Trophoblast cell (in vitro differentiated cells and primary cell): ENCODE measurements around the gene IGFBP2.

Experiments
- DNase-seq, 2 donors: peaks; one replicate each; pipeline ENCODE4 v3.0.0-alpha.2; 2016
- H2AFZ ChIP-seq: 2 replicates; pipeline ENCODE4 v1.6.1; 2013; ENCODE audit warnings: low read length, moderate library complexity, mild to moderate bottlenecking; ENCODE audit not compliant: insufficient read depth, poor library complexity
- H2AK5ac ChIP-seq: 2 replicates; pipeline ENCODE4 v1.6.1; 2013; ENCODE audit warnings: mild to moderate bottlenecking, low read length
- H2BK120ac ChIP-seq: 2 replicates; pipeline ENCODE4 v1.6.1; 2013; ENCODE audit warnings: low read length, mild to moderate bottlenecking, moderate library complexity; ENCODE audit not compliant: insufficient read depth, poor library complexity
- H2BK12ac ChIP-seq: 2 replicates; pipeline ENCODE4 v1.6.1; 2013; ENCODE audit warnings: mild to moderate bottlenecking, low read length, moderate library complexity
- H2BK5ac ChIP-seq: 2 replicates; pipeline ENCODE4 v1.6.1; 2013; ENCODE audit warnings: low read length, low read depth, moderate library complexity, mild to moderate bottlenecking; ENCODE audit not compliant: poor library complexity
- H3K14ac ChIP-seq: 2 replicates; pipeline ENCODE4 v1.6.1; 2013; ENCODE audit warnings: mild to moderate bottlenecking, low read length
- H3K18ac ChIP-seq: 2 replicates; pipeline ENCODE4 v1.6.1; 2013; ENCODE audit warnings: mild to moderate bottlenecking, low read length
- H3K23ac ChIP-seq: 2 replicates; pipeline ENCODE4 v1.6.1; 2013; ENCODE audit warnings: low read length
- H3K27ac ChIP-seq: 2 replicates; pipeline ENCODE4 v1.5.1; 2013; ENCODE audit warnings: low read depth, mild to moderate bottlenecking, inconsistent platforms, low read length, moderate library complexity
- H3K27me3 ChIP-seq: 2 replicates; pipeline ENCODE4 v1.6.1; 2013; ENCODE audit warnings: inconsistent platforms, mild to moderate bottlenecking, low read length, moderate library complexity; ENCODE audit not compliant: insufficient read depth
- H3K36me3 ChIP-seq, 2 experiments: 1 replicate in 1 of 2; 2 replicates in 1 of 2; pipeline ENCODE4 v1.6.1; 2013; ENCODE audit warnings: low read length in 2 of 2, mild to moderate bottlenecking in 2 of 2, moderate library complexity in 1 of 2; ENCODE audit not compliant: insufficient read depth in 2 of 2, control insufficient read depth in 1 of 2
- H3K4ac ChIP-seq: 2 replicates; pipeline ENCODE4 v1.6.1; 2013; ENCODE audit warnings: low read depth, mild to moderate bottlenecking, low read length, moderate library complexity
- H3K4me1 ChIP-seq, 2 experiments: 1 replicate in 1 of 2; 2 replicates in 1 of 2; pipeline ENCODE4 v1.6.1; 2013; ENCODE audit warnings: low read length in 2 of 2, mild to moderate bottlenecking in 2 of 2, moderate library complexity in 1 of 2; ENCODE audit not compliant: insufficient read depth in 2 of 2, control insufficient read depth in 1 of 2
- H3K4me2 ChIP-seq: 2 replicates; pipeline ENCODE4 v1.6.1; 2013; ENCODE audit warnings: inconsistent platforms, mild to moderate bottlenecking, low read length, moderate library complexity
- H3K4me3 ChIP-seq: 2 replicates; pipeline ENCODE4 v1.5.1; 2013; ENCODE audit warnings: mild to moderate bottlenecking, low read depth, low read length, inconsistent platforms
- H3K79me1 ChIP-seq: one replicate; pipeline ENCODE4 v1.6.1; 2013; ENCODE audit warnings: low read length
- H3K79me2 ChIP-seq: 2 replicates; pipeline ENCODE4 v1.6.1; 2013; ENCODE audit warnings: low read length, mild to moderate bottlenecking; ENCODE audit not compliant: control insufficient read depth, insufficient read depth, poor library complexity
- H3K9ac ChIP-seq: 2 replicates; pipeline ENCODE4 v1.6.1; 2013; ENCODE audit warnings: mild to moderate bottlenecking, low read length
- H3K9me3 ChIP-seq: 2 replicates; pipeline ENCODE4 v1.6.1; 2013; ENCODE audit warnings: low read depth, mild to moderate bottlenecking, control low read depth, inconsistent platforms, low read length; ENCODE audit not compliant: insufficient read depth
- H4K12ac ChIP-seq: 2 replicates; pipeline ENCODE4 v1.6.1; 2013; ENCODE audit warnings: low read depth, mild to moderate bottlenecking, low read length, moderate library complexity
- H4K8ac ChIP-seq: 2 replicates; pipeline ENCODE4 v1.6.1; 2013; ENCODE audit warnings: low read depth, mild to moderate bottlenecking, low read length, moderate library complexity
- H4K91ac ChIP-seq: one replicate; pipeline ENCODE4 v1.6.1; 2013; ENCODE audit warnings: low read depth, mild to moderate bottlenecking, low read length, moderate library complexity
- WGBS: extraction: QIAGEN DNeasy Blood & Tissue Kit; methylation state at CpG from one replicate; pipeline ENCODE4 v1.1.7; 2013; ENCODE audit warnings: missing lambda C conversion rate; ENCODE audit not compliant: insufficient read length, insufficient coverage; ENCODE audit errors: extremely low coverage; 5-methylcytosine and 5-hydroxymethylcytosine counted together

Gene IGFBP2

GRCh38 chr2:216687646-216688045 lies 54.4 kb downstream of the IGFBP2 start:
- peaks cover 2% of the 10 kb centered on the region for H3K79me2 ChIP-seq
- no peak overlapping the region for H2AFZ ChIP-seq
- H3K9me3 ChIP-seq = no peaks in the 10 kb centered on the region
- no peak overlapping the region for H4K8ac ChIP-seq
- H3K14ac ChIP-seq = no peak overlapping the region
- H3K4ac ChIP-seq = no peak overlapping the region
- no peak overlapping the region for H3K23ac ChIP-seq
- H2BK5ac ChIP-seq = no peak overlapping the region
- H3K36me3 ChIP-seq = peaks cover 27 to 31% of the 10 kb centered on the region in 2 experiments
- no peak overlapping the region for H3K18ac ChIP-seq
- H2BK120ac ChIP-seq = no peak overlapping the region
- DNase-seq = no peak
- H3K27me3 ChIP-seq = no peaks in the 10 kb centered on the region
- no peak overlapping the region for H2BK12ac ChIP-seq
- peaks cover 18% of the 10 kb centered on the region for H3K79me1 ChIP-seq
- H3K9ac ChIP-seq = no peak overlapping the region
- H2AK5ac ChIP-seq = no peak overlapping the region
- no peak overlapping the region for H4K12ac ChIP-seq
- no peak overlapping the region for H3K27ac ChIP-seq
- no peak overlapping the region for H4K91ac ChIP-seq
- no peak overlapping the region for H3K4me2 ChIP-seq
- H3K4me3 ChIP-seq = no peak overlapping the region
- H3K4me1 ChIP-seq = peaks cover 30 to 36% of the 10 kb centered on the region in 2 experiments
- WGBS = no CpG with 5 or more reads among the region's 4 CpGs

GRCh38 chr2:216688731-216689340 lies 55.6 kb downstream of the IGFBP2 start:
- H3K4me3 ChIP-seq = no peak overlapping the region
- H3K79me2 ChIP-seq = peaks cover 2% of the 10 kb centered on the region
- no peak overlapping the region for H2BK12ac ChIP-seq
- peak overlapping the region; percentile 3 for H4K91ac ChIP-seq
- no peak overlapping the region for H4K8ac ChIP-seq
- peaks cover 27 to 31% of the 10 kb centered on the region in 2 experiments for H3K36me3 ChIP-seq
- no peak overlapping the region for H2AK5ac ChIP-seq
- H3K23ac ChIP-seq = no peak overlapping the region
- H3K14ac ChIP-seq = no peak overlapping the region
- H3K18ac ChIP-seq = no peak overlapping the region
- H3K79me1 ChIP-seq = peaks cover 12% of the 10 kb centered on the region
- no peak overlapping the region for H3K9ac ChIP-seq
- no peak overlapping the region for H4K12ac ChIP-seq
- WGBS = no CpG with 5 or more reads among the region's 9 CpGs
- no peak overlapping the region for H3K4me2 ChIP-seq
- DNase-seq = no peak
- no peak overlapping the region for H2BK5ac ChIP-seq
- no peak overlapping the region for H3K4ac ChIP-seq
- H3K9me3 ChIP-seq = no peaks in the 10 kb centered on the region
- H3K27me3 ChIP-seq = no peaks in the 10 kb centered on the region
- H2AFZ ChIP-seq = no peak overlapping the region
- H2BK120ac ChIP-seq = no peak overlapping the region
- H3K4me1 ChIP-seq = peaks cover 23 to 34% of the 10 kb centered on the region in 2 experiments
- H3K27ac ChIP-seq = no peak overlapping the region

- Histone ChIP-seq H3K4ac (no peak overlapping the region), H4K91ac (peak overlapping the region; percentile 3), H3K14ac (no peak overlapping the region), H3K4me2 (no peak overlapping the region), H2AK5ac (no peak overlapping the region), H3K27me3 (peaks cover 3% of the 10 kb centered on the region), H3K79me2 (peaks cover 6% of the 10 kb centered on the region), H3K9ac (no peak overlapping the region), H3K4me1 (peaks cover 21 to 35% of the 10 kb centered on the region in 2 experiments), H3K18ac (no peak overlapping the region), H3K79me1 (peaks cover 14% of the 10 kb centered on the region), H3K4me3 (no peak overlapping the region), H3K27ac (no peak overlapping the region), H3K36me3 (peaks cover 27 to 31% of the 10 kb centered on the region in 2 experiments), H2AFZ (no peak overlapping the region), H2BK5ac (no peak overlapping the region), H2BK12ac (no peak overlapping the region), H3K9me3 (no peaks in the 10 kb centered on the region), H3K23ac (no peak overlapping the region), H4K12ac (no peak overlapping the region), H2BK120ac (no peak overlapping the region), H4K8ac (no peak overlapping the region)
- WGBS = no CpG with 5 or more reads among the region's 3 CpGs
- DNase-seq = no peak
Measured at GRCh38 chr2:216689397-216689796, 56.2 kb downstream of the IGFBP2 start.

- H3K79me1 ChIP-seq = peaks cover 15% of the 10 kb centered on the region
- DNase-seq = no peak
- H4K8ac ChIP-seq = no peak overlapping the region
- H3K9me3 ChIP-seq = no peaks in the 10 kb centered on the region
- peaks cover 8% of the 10 kb centered on the region for H3K79me2 ChIP-seq
- no peak overlapping the region for H4K91ac ChIP-seq
- no peak overlapping the region for H3K9ac ChIP-seq
- H3K4me3 ChIP-seq = no peak overlapping the region
- H2AFZ ChIP-seq = no peak overlapping the region
- no peak overlapping the region for H2AK5ac ChIP-seq
- H2BK120ac ChIP-seq = no peak overlapping the region
- no peak overlapping the region for H3K14ac ChIP-seq
- H3K27ac ChIP-seq = no peak overlapping the region
- no peak overlapping the region for H3K4ac ChIP-seq
- H3K36me3 ChIP-seq = peaks cover 25 to 29% of the 10 kb centered on the region in 2 experiments
- no peak overlapping the region for H4K12ac ChIP-seq
- H3K27me3 ChIP-seq = peaks cover 7% of the 10 kb centered on the region
- WGBS = 100% methylated on average over 1 of the region's 6 CpGs
- no peak overlapping the region for H2BK12ac ChIP-seq
- peak overlapping the region; percentile 48 for H3K4me2 ChIP-seq
- peak overlapping the region; percentile 65 for H3K18ac ChIP-seq
- H3K4me1 ChIP-seq = peaks cover 19 to 35% of the 10 kb centered on the region in 2 experiments
- no peak overlapping the region for H2BK5ac ChIP-seq
- H3K23ac ChIP-seq = no peak overlapping the region
Measured at GRCh38 chr2:216690456-216690852, 57.2 kb downstream of the IGFBP2 start.
